Keratinocyte (primary cell): ENCODE results near the gene ACOT13.

Experiments
- EZH2 ChIP-seq: IDR thresholded peaks from one replicate; pipeline ENCODE4 v1.6.1; 2012; ENCODE audit warnings: inconsistent platforms, mild to moderate bottlenecking, low read length, moderate library complexity
- TF ChIP-seq, protein P1 (sequence below), 3 experiments: IDR thresholded peaks in 1 of 3; conservative IDR thresholded peaks in 1 of 3; optimal IDR thresholded peaks in 1 of 3; 2 replicates in 2 of 3; 3 replicates in 1 of 3; pipeline versions ENCODE3 to v1.5.1; 2011; ENCODE audit warnings: low read length in 3 of 3, mild to moderate bottlenecking in 3 of 3, moderate library complexity in 2 of 3, control low read depth in 1 of 3, inconsistent platforms in 1 of 3; ENCODE audit not compliant: insufficient read depth in 2 of 3; ENCODE audit errors: extremely low read depth in 1 of 3

DNA sequence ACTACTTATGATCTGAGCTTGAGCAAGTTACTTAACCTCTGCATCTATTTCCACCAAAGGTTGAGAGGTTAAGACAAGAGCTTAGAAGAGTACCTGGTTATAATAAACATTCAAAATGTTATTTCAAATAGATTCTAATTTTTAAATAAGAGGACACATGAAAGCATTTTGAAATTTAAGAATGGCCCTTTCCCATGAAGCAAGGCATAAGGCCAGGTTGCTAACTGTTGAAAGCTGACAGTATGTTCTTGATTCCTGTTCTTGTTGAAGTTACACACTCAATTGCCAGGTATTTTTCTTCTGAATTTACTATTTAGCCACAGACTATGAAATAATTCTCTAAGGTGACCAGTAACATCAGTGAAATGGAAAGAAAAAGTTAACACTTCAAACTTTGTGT is 37.6 kb downstream of the ACOT13 start:
- TF ChIP-seq, protein P1, sequence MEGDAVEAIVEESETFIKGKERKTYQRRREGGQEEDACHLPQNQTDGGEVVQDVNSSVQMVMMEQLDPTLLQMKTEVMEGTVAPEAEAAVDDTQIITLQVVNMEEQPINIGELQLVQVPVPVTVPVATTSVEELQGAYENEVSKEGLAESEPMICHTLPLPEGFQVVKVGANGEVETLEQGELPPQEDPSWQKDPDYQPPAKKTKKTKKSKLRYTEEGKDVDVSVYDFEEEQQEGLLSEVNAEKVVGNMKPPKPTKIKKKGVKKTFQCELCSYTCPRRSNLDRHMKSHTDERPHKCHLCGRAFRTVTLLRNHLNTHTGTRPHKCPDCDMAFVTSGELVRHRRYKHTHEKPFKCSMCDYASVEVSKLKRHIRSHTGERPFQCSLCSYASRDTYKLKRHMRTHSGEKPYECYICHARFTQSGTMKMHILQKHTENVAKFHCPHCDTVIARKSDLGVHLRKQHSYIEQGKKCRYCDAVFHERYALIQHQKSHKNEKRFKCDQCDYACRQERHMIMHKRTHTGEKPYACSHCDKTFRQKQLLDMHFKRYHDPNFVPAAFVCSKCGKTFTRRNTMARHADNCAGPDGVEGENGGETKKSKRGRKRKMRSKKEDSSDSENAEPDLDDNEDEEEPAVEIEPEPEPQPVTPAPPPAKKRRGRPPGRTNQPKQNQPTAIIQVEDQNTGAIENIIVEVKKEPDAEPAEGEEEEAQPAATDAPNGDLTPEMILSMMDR (optimal IDR thresholded peaks at IDR 0.05 in 1 of 3, IDR thresholded peaks at IDR 0.05 in 1 of 3, conservative IDR thresholded peaks at IDR 0.05 in 1 of 3; ENCODE audit: extremely low read depth in 1 of 3, insufficient read depth in 2 of 3, low read length in 3 of 3), result no peak
- TF ChIP-seq EZH2, result no peak
